GM21717 (cell line): ENCODE measurements around the gene APBB1IP.
"Not testable (repeated sequence)": the region's sequence is repeated elsewhere in the genome, so short reads cannot be mapped to it uniquely, and the experiment has no call there.

Experiments
- ATAC-seq: cut with Tn5 transposase; IDR thresholded peaks from one replicate; pipeline ENCODE4 v1.9.1; 2021; ENCODE audit warnings: mild to moderate bottlenecking, moderate library complexity; ENCODE audit not compliant: unreplicated experiment

The APBB1IP gene

DNA sequence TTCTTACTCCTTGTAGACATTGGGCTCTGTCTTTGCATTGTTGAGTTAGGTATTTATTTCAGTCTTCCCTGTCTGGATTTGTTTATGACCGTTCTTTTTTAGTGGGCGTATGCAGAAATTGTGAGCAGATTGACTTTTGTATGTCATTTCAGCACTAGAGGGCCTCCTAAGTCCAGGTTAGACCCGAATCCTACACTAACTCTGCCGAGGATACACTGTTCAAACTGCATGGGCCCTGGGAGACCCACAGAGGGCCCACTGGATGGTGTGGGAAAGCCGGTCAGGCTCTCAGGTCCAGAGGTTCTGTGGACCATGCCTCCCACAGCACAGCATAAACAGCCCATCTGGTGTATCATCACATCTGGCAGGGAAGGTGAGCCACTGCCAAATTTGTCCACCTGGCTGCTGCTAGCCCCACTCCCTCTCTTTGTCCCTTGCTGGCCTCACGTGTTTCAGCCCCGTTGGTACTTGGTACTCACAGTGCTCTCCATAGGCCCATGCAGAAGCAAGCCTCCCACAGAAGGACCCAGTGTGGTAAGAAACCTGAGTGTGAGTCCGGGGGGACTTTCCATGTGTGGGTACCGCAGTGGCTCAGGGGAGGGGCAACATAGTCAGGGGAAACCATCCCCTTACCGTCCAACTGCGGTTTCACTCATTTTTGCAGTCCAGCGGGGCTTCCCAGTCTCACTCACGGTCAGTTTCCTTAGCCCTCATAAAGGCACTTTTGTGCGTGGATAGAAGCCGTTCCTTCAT, 112.8 kb downstream of the APBB1IP start:
- peak; percentile 50 for ATAC-seq

DNA sequence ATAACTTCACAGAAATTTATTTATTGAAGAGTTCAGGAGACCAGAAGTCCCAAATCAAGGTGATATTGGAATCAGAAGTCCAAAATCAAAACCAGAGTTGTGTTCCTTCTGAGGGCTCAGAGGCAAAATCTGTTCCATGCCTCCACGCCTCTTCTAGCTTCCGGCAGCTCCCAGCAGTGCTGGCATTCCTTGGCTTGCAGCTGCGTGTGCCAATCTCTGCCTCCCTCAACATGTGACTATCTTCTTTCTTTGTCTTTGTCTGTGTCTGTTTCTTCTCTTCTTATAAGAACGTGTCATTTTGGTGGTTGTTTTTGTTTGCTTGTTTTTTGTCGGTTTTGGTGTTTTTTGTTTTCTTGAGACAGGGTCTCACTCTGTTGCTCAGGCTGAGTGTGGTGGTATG, 116.1 kb downstream of the APBB1IP start:
- ATAC-seq: no peak

DNA sequence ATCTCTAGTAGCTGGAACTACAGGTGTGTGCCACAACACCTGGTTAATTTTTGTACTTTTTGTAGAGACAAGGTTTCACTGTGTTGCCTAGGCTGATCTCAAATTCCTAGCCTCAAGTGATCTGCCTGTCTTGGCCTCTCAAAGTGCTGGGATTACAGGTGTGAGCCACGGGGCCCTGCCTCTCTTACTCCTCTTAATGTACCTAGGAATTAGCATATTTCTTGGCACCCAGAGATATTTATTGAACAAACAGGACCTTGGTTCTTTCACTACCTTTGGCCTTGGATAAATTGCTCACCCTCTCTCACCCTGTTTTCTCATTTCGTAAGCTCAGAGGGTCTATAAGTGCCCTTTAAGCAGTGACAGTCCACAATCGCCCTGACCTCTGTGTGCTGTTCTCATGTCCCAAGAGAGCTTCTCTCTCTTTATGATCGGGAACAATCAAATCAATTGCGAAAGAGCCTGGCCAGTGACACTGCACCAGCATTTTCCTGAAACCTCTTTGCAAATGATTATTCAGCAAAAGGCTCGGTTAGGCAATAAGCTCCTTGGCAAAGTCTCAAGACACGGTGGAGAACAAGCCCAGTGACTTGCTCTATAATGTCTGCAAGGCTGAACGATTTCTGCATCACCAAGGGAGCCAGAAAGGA, 117.7 kb downstream of the APBB1IP start:
- ATAC-seq: no peak

DNA sequence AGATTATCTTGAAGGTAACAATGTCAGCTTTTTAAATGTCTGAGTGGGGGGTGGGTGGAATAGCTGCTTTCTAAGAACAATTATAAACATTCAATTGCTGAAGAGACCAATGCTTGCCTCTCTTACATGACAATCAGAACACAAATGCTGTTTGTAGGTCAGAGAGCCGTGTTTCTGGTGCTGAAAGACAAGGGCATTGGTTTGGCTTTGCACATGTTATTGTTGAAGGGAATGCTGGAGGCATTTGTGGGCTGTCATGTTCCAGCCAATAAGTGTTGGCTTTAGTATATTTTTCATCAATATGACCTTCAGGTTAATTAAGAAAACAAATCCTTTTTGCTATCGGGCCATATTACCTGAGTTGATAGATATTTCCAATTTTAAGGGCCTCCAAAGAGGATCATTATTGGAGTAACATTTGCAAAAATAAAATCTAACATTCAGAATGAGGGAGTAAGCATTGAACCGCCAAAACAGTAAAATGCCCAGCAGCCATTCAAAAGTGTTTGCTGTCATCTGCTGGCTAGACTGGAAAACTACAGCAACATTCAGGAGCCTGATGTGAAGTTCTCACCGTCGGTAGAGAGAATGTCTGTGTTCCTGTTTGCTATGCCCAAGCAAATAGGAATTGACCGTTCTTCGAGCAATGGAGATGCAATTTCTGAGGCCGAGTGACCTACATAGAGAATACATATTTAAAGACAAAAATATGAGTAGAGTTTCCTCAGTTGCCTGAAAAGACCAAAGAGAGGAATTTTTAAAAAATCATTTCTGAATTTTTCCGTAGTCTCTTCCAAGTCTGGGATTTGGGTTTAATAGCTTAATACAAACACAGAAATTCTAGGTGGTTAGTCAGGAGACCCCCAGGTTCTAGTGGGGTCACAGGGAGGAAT, 118.9 kb downstream of the APBB1IP start:
- no peak for ATAC-seq

DNA sequence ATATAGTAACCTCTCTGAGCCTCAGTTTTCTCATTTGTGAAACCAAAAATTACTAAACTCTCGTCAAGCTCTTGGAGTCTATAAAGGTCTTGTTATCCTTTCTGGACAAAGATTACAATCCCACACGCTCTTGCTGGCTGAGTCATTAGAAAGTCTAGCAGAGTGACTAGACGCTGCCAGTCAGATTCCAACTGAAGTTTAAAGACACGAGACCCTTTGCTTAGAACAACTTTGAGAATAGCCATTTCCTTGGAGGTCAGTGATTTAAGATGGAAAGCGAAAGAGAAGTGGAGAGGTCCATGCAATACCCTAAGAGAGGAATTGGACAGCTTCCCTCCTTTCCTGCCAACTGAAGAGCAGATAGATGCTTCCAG, 119.5 kb downstream of the APBB1IP start:
- ATAC-seq: no peak

DNA sequence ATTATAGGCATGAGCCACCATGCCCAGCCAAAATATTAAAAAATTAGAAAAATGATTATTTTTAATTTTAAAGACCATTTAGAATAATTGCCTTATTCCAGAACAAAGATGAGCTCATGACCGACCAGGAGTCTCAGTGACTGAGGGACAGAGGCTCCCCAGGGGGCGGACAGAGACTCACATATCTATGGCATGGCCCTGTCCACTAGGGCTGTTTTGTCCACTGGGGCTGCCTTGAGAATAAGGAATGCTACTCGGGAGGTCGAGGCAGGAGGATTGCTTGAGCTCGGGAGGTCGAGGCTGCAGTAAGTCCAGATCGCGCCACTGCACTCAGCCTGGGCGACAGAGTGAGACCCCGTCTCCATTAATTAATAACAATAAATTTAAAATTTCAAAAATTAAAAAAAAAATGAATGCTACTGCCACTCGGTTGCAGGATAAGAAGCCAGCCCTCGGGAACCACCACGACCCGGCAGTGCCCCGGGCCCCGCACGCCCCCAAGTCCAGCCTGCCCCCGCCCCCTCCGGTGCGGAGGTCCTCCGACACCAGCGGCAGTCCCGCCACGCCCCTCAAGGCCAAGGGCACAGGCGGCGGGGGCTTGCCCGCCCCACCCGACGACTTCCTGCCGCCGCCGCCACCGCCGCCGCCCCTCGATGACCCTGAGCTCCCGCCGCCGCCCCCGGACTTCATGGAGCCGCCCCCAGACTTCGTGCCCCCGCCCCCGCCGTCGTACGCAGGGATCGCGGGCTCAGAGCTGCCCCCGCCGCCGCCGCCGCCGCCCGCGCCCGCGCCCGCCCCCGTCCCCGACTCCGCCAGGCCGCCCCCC, 128.6 kb downstream of the APBB1IP start:
- ATAC-seq: no peak

DNA sequence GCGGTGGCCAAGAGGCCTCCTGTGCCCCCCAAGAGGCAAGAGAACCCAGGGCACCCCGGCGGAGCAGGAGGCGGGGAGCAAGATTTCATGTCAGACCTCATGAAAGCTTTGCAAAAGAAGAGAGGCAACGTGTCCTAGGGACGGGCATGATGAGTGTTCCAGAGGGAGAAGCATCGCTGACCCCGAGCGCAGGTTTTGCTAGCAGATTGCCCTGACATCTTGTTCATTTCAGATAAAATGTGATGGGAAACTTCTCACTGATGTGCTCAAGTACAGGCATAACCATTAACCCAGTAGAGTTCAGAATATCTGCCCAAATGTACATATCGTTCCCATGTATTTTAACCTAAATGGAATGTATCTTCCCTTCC, 129.2 kb downstream of the APBB1IP start:
- ATAC-seq: no peak

DNA sequence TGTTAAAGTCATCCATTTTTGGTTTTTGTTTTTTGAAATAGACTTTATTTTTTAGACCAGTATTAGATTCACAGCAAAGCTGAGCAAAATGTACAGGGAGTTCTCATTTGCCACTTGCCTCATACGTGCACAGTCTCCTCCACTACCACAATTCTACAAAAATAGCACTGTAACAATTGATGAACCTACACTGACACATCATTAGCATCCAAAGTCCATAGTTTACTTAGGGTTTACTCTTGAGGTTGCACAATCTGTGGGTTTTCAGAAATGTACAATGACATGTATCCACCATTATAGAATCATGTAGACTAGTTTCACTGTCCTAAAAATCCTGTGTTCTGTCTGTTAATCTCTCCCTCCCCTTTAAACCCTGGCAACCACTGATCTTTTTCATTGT, 133.5 kb downstream of the APBB1IP start:
- ATAC-seq: no peak

DNA sequence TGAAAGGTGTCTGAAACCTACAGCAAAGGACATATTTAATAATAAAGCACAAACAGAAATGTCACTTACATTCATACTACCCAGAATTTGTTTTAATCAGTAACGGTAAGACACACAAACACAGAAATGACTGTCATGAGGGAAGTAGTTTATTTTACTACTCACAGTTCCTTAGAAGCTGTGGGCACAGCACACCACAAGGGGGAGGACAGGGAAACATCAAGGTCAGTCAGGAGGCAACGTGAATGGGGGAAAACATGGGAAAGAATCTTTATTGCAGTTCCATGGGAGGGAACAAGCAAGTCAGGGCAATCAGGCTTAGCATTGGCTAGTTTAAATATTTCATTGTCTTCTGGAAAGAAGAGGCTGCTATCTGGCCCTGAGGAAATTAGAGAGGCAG, 135.5 kb downstream of the APBB1IP start:
- no peak for ATAC-seq

DNA sequence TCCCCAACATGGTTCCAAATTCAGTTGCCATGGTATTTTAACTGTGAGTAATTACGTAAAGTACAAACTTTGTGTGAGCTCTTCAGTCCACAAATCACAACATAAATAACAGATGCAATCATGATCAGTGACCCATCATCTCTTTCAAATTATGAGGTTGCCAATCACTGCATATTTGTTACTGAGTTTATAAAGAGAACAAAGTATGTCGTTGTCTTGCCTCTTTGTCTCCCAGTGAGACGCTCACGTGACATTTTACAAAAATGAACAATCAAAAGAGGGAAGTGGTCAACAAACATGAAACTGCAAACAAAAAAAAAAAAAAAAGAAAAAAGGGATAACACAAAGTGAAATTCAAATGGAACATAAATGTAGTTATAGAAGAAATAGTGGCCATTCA, 136.6 kb downstream of the APBB1IP start:
- ATAC-seq: peak; percentile 65

DNA sequence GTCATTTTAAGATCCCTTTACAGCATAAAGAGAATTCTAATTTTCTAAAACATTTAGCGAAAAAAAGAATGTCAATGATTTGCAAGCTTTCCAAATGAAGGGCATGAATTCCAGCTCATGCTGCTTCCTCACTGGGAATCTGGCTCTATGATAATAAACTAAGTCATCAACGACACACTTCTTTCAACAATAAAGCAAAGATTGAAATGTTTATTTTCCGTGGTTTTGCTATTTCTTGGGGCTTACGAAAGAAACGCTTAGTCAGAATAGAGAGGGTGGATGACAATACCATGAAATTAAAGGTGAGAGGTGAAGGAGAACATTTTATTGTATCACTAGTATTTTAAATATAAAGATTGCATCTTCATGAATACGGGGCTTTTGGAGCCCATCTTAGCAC, 140.2 kb downstream of the APBB1IP start:
- not testable (repeated sequence) for ATAC-seq

DNA sequence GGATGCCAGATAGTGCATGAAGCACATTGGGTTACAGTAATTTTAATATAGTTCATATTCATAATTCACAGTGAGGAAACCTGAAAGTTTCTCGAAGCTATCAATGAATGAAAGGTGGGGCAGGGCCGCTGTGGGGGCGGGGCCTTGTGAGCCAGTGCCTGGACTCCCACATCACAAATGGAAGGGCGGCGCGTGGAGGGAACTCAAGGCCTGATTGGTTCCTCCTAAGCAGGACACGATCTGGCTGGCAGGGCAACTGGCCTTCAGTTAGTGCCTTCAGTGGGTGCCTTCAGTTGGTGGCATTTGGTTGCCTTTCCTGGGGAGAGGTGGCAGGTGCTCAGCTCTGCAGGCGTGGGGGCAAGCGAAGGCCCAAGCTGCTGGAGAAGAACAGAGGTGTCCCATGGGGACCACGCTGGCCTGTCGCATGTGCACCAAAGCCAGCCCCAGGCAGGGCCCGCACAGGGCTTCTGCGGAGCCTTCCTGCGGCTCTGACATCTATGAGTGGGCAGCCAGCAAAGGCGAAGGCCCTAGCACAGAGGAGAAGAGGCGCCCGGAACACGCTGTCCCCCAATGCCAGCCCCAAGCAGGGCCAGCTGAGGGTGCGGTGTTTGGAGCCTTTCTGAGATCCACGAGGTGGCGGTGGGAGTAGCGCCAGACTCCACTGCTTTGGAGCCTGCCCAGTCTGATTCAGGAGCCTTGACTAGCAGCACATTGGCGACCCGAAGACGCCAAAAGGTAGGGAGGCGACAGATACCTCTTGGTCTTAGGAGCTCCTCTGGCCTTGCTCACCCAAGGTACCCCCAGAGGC, 141.3 kb downstream of the APBB1IP start:
- no peak for ATAC-seq

DNA sequence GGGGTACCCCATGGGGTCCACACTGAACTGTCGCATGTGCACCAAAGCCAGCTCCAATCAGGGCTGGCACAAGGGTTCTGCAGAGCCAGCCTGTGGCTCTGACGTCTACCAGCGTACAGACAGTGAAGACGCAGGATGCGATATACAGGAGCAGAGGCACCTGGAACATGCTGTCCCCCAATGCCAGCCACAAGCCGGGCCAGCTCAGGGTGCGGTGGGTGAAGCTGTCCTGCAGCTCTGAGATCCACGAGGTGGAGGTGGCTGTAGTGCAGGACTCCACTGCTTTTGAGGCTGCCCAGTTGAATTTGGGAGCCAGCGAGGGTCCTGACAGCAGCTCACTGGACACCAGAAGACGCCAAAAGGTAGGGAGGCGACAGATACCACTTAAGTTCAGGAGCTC, 148.1 kb downstream of the APBB1IP start:
- no peak for ATAC-seq

DNA sequence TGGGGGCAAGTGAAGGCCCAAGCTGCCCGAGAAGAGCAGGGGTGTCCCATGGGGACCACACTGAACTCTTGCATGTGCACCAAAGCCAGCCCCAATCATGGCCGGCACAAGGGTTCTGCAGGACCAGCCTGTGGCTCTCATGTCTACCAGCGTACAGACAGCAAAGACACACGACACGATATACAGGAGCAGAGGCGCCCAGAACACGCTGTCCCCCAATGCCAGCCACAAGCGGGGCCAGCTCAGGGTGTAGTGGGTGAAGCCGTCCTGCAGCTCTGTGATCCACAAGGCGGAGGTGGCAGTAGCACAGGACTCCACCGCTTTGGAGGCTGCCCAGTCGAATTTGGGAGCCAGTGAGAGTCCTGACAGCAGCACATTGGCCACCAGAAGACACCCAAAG, 150.5 kb downstream of the APBB1IP start:
- ATAC-seq: no peak

DNA sequence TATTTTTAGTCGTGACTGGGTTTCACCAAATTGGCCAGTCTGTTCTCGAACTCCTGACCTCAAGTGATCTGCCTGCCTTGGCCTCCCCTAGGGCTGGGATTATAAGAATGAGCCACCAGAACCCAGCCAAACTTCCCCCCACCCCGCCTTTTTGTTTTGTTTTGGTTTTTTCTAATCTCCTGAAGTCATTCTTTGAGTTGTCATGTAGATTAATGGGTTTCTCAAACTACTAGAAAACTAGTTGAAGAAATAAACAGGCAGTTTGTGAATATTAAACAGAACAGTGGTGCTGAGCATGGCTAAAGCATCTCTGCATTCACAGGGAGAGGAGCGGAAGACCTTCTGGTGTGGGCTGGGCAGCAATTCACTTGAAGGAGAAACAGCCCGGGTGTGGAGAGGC, 151.7 kb downstream of the APBB1IP start:
- ATAC-seq: not testable (repeated sequence)

DNA sequence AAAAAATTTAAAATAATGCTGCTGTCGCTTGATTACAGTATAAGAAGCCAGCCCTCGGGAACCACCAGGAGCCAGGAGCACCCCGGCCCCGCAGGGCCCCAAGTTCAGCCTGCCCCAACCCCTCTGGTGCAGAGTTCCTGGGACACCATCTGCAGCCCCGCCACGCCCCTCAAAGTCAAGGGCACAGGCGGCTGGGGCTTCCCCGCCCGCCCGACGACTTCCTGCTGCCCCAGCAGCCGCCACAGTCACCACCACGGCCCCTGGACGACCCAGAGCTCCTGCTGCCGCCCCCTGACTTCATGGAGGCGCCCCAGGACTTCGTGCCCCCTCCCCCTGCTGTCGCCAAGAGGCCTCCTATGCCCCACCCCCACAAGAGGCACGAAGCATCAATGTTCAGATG, 155.8 kb downstream of the APBB1IP start:
- no peak for ATAC-seq

DNA sequence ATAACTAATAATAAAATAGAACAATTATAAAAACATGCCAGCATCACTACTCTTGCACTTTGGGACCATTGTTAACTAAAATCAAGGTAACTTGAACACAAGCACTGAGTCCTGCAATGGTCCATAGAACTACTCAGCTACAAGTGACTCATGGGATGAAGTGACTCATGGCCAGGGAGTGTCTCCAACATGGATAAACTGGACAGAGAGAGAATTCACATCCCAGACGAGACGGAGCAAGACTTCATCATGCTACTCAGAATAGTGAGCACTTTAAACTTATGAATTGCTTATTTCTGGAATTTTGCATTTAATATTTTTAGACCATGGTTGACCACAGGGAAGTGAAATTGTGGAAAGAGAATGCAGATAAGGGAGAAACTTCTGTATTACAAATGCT, 165.1 kb downstream of the APBB1IP start:
- not testable (repeated sequence) for ATAC-seq

DNA sequence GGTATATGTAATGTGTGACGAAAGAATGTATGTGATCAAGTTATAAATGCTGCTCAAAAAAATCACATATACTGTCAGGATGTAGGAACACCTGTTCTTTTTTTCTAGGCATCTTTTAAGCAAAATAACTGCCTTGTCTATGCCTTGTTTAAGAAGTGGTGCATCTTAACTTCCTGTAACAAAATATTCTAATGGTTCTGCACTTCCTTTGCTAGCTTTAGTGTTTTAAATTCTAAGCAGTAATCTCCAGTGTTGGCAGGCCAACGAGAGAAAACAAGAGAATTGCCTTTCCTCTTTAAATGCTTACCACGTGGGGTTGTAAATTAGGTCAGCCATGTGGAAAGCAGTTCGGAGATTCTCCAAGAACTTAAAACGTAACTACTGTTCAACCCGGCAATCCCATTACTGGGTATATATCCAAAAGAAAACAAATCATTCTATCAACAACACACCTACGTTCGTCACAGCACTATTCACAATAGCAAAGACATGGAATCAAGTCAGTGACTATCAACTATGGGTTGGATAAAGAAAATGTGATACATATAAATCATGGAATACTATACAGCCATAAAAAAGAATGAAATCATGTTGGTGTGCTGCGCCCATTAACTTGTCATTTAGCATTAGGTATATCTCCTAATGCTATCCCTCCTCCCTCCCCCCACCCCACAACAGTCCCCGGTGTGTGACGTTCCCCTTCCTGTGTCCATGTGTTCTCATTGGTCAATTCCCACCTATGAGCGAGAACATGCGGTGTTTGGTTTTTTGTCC, 166.4 kb downstream of the APBB1IP start:
- ATAC-seq: not testable (repeated sequence)

DNA sequence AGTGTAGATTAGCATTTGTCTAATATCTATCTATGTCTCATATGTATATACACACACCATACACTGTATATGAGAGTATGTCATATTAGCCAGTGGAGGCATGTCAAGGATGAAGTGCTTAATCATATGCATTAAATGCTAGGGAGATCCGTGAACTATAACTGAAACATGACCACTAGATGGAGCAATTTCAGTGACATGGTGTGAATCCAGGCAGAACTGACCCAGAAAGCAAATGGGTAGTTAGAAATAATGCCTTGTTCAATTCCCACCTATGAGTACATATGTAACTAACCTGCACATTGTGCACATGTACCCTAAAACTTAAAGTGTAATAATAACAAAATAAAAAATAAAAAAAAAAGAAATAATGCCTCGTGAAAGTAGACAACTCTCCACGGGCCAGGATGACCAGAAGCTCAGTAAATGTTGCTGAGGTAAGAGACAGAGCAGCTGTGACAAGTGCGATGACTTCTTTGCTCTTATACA, 168.3 kb downstream of the APBB1IP start:
- not testable (repeated sequence) for ATAC-seq
